ENCODE results near the gene POLR2L. TPM values are rescaled to one million over a fixed set of nuclear protein-coding genes. Genes with fewer than 3 reads are reported as not detected.

Gene POLR2L
- total RNA-seq, 1 experiment from 2014 or later: 118 TPM

GRCh38 chr11:833114-833791 is 9.1 kb downstream of the POLR2L start:
- peak overlapping the region; percentile 94 for H3K27ac Mint-ChIP-seq (ENCODE audit: low read depth, unreplicated experiment)
- no peak for TF ChIP-seq CTCF (IDR thresholded peaks at IDR 0.05; ENCODE audit: unreplicated experiment)
- POLR2A ChIA-PET: interaction anchor here (0.6 to 11.4 kb wide), 17 partner anchors 9 to 299 kb away, joined by 3 to 274 read pairs (median 6); partner anchors contain the start of genes GATD1, PHRF1, PIDD1 and PNPLA2
- no peaks in the 10 kb centered on the region for H3K9me3 Mint-ChIP-seq (ENCODE audit: unreplicated experiment)
- peak overlapping the region; percentile 81 for H3K4me3 Mint-ChIP-seq (ENCODE audit: unreplicated experiment)
- no peaks in the 10 kb centered on the region for H3K27me3 Mint-ChIP-seq (ENCODE audit: insufficient read depth, unreplicated experiment)
- peaks cover 47% of the 10 kb centered on the region for H3K36me3 Mint-ChIP-seq (ENCODE audit: insufficient read depth, unreplicated experiment)
- peak; percentile 58 for DNase-seq (ENCODE audit: unreplicated experiment)
- peaks cover 17% of the 10 kb centered on the region for H3K4me1 Mint-ChIP-seq (ENCODE audit: insufficient read depth, unreplicated experiment)
- CTCF ChIA-PET: interaction anchor here (0.7 to 1.6 kb wide), 2 partner anchors 11 to 13 kb away, joined by 3 to 6 read pairs; no protein-coding TSS in a partner anchor
- no TSS peak for BruUV-seq (replicated peaks)
- intact Hi-C loops (cut with micrococcal nuclease): no loop called here

GRCh38 chr11:832529-833113 is 9.7 kb downstream of the POLR2L start, which contains the start of gene CD151:
Gene CD151, plus strand, starts transcription at chr11:832952. Its CDS starts 3,118 bp downstream, at chr11:836070.
- Mint-ChIP-seq H3K27me3 (ENCODE audit: insufficient read depth, unreplicated experiment) (no peaks in the 10 kb centered on the region), H3K4me3 (ENCODE audit: unreplicated experiment) (peak within 1 kb of the TSS; percentile 81), H3K27ac (ENCODE audit: low read depth, unreplicated experiment) (peak within 1 kb of the TSS; percentile 94), H3K36me3 (ENCODE audit: insufficient read depth, unreplicated experiment) (peaks cover 40% of the 10 kb centered on the region), H3K9me3 (ENCODE audit: unreplicated experiment) (no peaks in the 10 kb centered on the region), H3K4me1 (ENCODE audit: insufficient read depth, unreplicated experiment) (peaks cover 17% of the 10 kb centered on the region)
- peak; percentile 68 for DNase-seq (ENCODE audit: unreplicated experiment)
- ChIA-PET POLR2A (interaction anchor here (0.6 to 11.4 kb wide), 9 partner anchors 8 to 256 kb away, joined by 3 to 274 read pairs (median 4); partner anchors contain the start of genes AP2A2, PHRF1, PNPLA2 and POLR2L), CTCF (no interaction called here)
- no peak for TF ChIP-seq CTCF (IDR thresholded peaks at IDR 0.05; ENCODE audit: unreplicated experiment)
- no TSS peak for BruUV-seq (replicated peaks)
- intact Hi-C loops (cut with micrococcal nuclease): no loop called here

GRCh38 chr11:831961-832528 is 10.3 kb downstream of the POLR2L start:
- Mint-ChIP-seq H3K9me3 (ENCODE audit: unreplicated experiment) (no peaks in the 10 kb centered on the region), H3K27ac (ENCODE audit: low read depth, unreplicated experiment) (no peak overlapping the region), H3K4me3 (ENCODE audit: unreplicated experiment) (peak overlapping the region; percentile 81), H3K36me3 (ENCODE audit: insufficient read depth, unreplicated experiment) (peaks cover 34% of the 10 kb centered on the region), H3K4me1 (ENCODE audit: insufficient read depth, unreplicated experiment) (peaks cover 17% of the 10 kb centered on the region), H3K27me3 (ENCODE audit: insufficient read depth, unreplicated experiment) (no peaks in the 10 kb centered on the region)
- intact Hi-C loops (cut with micrococcal nuclease): no loop called here
- ChIA-PET POLR2A (interaction anchor here (0.5 to 11.4 kb wide), 10 partner anchors 7 to 296 kb away, joined by 3 to 274 read pairs (median 4); partner anchors contain the start of genes AP2A2, HRAS, PNPLA2 and POLR2L), CTCF (no interaction called here)
- DNase-seq (ENCODE audit: unreplicated experiment): no peak
- BruUV-seq (replicated peaks): no TSS peak
- TF ChIP-seq CTCF (IDR thresholded peaks at IDR 0.05; ENCODE audit: unreplicated experiment): no peak

Data from MCF 10A (cell line).